GM18520 (cell line): ENCODE results near the gene CPHXL2.
A peak's percentile ranks its signal among the peaks of the same experiment; 100 is the strongest.

Experiments
- ATAC-seq: cut with Tn5 transposase; IDR thresholded peaks from one replicate; pipeline ENCODE4 v1.9.1; 2021; ENCODE audit not compliant: unreplicated experiment

Gene CPHXL2

DNA sequence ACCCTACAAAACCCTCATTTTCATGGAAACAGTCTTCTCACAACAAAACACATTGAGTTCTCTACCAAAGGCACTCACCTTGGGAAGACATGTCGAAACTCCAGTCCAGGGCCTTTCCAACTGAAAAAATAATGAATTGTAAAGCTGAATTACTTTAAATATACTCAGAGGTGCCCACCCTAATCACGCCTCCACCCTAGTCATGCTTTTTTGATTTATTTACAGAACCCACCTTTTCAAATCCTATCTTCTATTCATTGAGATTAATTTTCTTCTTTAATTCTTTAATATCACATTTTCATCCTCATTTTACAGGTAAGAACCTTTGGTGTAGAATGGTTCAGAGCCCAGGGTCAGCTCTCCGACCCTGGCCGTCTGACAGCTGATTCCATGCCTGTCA lies at the start of gene CPHXL2:
TSS of gene CPHXL2 (minus strand) at position 101 of the 400 bp plus-strand sequence. CDS start at position 91, 10 bp downstream.
- no peak for ATAC-seq

DNA sequence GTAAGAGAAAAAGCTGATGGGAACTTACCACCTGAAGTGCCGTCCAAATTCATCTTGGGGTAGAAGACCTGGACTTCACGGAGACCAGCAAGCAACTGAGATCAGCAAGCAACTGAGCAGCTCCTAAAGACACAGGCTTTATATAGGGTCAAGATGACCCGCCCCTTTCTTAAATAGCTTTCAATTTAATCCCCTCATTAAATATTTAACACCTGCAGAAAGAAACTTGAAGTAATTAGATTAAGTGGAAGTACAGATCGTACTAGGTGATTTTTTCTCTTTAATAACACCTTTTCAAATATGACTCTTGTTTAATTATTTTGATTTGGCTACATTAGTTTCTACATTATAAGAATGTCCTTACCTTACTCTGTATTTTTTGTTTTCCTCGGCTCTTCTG lies 49.6 kb upstream of the CPHXL2 start, which contains the start of gene CPHXL:
TSS of gene CPHXL (minus strand) at position 101 of the 400 bp plus-strand sequence. CDS start at position 53, 48 bp downstream.
- ATAC-seq: no peak

DNA sequence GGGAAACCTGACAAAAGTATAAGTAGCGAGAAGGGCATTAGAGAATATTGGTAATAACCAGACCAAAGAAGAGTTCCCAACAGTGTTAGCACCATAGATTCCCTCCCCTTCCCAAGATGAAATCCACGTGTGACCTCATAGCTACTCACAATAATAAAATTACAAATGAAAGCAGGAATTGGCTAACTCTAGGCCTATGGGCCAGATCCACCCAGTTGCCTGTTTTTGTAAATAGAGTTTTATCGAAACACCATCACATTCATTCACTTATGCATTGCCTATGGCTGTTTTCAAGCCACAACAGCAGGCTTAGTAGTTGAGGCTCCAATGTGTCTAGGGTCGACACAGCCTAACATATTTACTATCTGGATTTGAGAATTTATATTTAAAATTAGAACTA lies 41.6 kb upstream of the CPHXL2 start:
- ATAC-seq: no peak

DNA sequence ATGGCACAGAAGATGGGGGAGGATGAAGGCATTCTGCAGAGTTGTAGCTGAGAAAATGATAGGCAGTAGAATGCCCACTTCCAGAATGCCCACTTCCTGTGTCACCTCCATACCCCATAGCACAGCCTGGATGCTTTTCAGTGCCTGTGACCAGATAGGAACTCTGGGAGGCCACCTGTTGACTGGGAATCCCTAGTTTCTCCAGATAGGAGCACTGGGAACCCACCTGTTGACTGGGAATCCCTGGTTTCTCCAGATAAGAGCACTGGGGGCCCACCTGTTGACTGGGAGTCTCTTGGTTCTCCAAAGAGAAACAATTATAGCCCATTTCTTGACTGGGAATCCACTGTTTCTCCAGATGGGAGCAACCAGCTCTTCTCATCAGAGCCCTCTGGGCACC lies 37.9 kb upstream of the CPHXL2 start:
- ATAC-seq: no peak

DNA sequence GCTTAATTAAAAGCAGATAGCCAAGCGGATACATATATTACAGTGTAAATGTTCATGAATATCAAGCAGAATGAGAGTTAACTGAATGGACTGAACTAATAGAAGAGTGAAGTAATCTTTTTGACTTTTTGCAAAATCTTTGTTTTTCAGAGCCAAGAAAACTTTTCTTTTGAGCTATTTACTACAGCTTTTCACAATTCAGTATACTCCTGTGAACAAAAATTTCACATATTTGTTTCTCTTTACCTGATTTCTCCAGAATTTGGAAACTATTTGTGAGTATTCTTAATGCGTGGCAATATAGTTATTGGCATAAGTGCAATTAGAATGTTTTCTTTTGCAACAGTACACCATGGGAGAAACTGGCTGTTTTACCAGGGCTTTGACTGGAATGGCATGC lies 33.5 kb upstream of the CPHXL2 start:
- no peak for ATAC-seq

DNA sequence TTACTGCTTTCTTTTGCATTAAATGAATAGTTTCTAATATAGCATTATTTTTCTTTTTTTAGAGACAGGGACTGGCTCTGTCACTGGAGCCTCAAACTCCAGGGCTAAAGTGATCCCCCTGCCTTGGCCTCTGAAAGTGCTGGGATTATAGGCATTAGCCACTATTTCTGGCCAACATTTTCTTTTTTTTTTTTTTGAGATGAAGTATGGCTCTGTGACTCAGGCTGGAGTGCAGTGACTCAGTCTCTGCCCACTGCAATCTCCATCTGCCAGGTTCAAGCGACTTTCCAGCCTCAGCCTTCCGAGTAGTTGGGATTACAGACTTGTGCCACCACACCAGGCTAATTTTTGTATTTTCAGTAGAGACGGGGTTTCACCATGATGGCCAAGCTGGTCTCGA lies 26.5 kb upstream of the CPHXL2 start:
- ATAC-seq: no peak

DNA sequence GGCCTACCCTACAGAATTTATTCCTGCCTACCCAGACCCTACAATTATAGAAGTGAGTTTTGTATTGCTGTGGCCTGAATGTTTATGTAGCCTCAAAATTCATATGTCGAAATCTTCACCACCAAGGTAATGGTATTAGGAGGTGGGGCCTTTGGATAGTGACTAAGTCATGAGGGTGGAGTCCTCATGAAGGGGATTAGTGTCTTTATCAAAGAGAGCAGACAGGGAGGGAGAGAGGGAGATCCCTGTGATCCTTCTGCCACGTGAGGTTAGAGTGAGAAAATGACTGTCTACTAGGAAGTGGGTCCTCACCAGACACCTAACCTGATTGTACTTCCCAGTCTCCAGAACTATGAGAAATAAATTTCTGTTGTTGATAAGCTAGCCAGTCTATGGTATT lies 25.4 kb upstream of the CPHXL2 start:
- no peak for ATAC-seq

DNA sequence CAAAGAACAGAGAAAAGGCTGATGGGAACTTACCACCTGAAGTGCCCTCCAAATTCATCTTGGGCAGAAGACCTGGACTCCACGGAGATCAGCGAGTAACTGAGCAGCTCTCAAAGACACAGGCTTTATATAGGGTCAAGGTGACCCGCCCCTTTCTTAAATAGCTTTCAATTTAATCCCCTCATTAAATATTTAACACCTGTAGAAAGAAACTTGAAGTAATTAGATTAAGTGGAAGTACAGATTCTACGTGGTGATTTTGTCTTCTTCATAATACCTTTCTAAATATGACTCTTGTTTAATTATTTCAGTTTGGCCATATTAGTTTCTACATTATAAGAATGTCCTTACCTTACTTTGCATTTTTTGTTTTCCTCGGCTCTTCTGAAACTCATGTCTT lies 24.6 kb upstream of the CPHXL2 start, which contains the start of gene DUXB:
TSS of gene DUXB (minus strand) at position 101 of the 400 bp plus-strand sequence. CDS start at position 58, 43 bp downstream.
- no peak for ATAC-seq

DNA sequence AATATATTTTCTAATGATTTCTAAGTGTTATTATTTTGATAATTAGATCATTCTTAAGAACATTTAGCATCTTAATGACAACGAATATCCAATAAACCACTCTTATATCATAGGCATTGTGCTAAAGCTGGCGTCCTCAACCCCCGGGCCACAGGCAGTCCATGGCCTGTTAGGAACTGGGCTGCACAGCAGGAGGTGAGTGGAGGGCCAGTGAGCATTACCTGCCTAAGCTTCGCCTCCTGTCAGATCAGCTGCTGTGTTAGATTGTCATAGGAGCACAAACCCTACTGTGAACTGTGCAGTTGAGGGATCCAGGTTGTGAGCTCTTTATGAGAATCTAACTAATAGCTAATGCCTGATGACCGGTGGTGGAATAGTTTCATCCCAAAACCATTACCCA lies 20.8 kb upstream of the CPHXL2 start:
- no peak for ATAC-seq

DNA sequence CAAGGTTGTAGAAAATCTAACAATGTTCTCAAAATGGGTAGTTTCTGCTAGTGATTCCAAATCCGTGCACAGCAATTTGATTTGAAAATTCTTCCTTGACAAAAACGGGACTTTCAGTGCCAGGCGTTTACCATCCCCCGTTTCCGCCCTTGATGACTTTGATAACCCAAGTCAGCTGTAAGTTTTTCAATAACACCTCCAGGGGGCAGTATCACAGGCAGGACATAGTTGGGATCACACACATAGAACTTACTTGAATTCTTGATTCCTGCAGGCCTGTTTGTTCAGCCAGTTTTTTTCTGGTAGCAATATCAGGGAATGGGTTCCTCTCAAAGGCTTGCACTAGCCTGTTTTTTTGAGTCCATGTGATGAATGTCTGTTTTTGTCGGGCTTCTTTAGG lies 18.9 kb upstream of the CPHXL2 start:
- no peak for ATAC-seq

DNA sequence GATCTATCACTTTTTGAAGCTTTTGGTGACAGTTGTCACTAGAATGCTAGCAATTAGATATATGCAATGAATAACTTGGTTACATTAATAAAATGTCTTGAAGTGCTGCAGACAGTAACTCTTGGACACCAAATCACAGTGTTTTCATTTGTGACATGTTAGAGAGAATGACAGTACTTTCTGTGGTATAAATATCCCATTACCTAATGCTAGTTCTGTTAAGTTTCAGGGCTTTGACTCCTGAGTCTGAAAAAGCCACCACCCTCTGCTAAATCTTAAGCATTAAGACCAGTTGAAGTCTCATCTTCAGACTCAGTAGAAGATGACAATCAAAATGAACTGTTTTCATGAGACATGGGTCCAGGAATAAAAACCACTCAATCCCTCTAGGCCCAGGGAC lies 10.6 kb upstream of the CPHXL2 start:
- no peak for ATAC-seq

DNA sequence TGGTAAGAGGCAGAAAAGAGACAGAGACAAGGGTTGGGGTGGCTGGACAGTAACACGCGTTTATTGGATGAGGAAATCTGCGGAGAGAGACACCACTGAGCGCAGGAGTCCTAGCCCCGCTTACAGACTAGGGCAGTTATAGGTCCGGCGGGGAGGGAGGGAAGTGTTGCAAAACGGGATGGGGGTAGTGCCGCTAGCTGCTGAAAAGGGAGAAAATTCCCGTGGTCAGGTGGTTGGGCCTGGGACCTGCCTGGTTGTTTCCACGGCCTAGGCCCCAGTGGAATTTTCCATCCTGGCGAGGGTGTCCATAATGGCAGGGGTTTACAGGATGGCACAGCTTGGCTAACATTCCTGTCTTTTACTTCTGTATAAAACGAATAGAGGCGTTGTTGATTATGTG lies 5.5 kb upstream of the CPHXL2 start:
- ATAC-seq: no peak

DNA sequence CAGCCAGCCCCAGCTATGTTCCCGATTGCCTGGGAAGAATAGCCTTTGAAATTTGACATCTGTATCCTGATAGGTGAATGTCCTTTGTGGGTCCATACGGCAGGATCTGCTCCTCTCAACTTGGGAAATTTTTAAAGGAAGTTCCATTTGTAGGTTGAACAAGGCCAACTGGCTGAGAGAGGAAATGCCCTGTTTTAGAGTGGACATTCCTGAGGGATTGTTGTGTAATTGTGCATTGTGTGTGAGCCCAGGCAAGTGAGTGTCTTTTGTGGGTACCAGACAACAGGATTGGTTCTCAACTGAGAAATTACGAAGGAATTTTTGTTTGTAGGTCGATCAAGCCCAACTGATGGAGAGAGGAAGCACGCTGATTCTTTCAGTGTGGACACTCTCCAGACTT lies 2.6 kb upstream of the CPHXL2 start:
- ATAC-seq: no peak

DNA sequence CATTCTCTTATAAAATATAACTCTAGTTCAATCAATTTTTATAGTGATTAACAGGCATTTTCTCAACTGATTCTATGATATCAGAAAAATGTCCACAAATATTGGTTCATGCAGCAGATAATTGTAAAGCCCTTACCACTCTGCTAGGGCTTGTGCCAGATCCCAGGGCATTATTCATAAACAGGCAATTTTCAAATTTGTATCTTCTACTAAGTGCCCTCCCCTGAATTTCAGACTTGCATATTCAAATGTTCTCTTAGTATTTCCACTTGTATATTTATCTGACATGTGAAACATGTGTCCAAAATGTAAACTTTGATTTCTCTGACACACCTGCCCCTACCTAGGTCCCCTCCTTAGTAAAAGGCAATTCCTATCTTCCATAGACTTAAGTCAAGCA lies 9.3 kb downstream of the CPHXL2 start:
- no peak for ATAC-seq

DNA sequence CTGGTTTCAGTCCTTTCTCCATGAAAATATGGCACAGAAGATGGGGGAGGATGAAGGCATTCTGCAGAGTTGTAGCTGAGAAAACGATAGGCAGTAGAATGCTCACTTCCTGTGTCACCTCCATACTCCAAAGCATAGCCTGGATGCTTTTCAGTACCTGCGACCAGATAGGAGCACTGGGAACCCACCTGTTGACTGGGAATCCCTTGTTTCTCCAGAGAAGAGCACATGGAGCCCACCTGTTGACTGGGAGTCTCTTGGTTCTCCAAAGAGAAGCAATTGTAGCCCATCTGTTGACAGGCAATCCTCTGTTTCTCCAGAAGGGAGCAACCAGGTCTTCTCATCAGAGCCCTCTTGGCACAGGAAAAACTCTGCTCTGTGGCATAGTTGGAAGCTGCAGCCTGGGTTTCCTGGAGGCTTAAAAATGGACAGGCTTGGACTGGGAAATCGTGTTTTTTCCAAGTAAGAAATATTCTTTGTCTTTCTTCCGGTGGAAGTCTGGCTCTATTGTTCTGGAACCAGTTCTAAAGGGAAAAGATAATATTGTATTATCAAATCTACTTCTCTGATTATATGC lies 16.0 kb downstream of the CPHXL2 start:
- ATAC-seq: no peak

DNA sequence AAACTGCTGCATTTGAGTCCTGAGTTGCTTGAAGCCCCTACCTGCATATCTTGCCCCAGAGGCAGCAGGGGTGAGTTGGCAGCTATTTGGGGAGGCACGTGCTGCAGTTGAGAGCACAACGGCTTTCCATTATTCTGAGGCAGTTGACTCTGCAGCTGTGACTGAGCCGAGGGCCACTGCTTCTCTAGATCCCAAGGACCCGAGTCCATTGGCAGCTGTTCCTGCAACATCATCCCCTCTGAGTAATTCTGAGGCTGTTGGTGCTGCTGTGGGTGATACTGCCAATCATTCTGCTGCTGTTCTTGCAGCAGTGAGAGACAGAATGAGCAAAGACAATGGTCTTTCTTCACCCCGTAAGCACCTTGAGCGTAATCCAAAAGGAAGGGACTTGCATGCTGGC lies 16.5 kb downstream of the CPHXL2 start:
- ATAC-seq: no peak

DNA sequence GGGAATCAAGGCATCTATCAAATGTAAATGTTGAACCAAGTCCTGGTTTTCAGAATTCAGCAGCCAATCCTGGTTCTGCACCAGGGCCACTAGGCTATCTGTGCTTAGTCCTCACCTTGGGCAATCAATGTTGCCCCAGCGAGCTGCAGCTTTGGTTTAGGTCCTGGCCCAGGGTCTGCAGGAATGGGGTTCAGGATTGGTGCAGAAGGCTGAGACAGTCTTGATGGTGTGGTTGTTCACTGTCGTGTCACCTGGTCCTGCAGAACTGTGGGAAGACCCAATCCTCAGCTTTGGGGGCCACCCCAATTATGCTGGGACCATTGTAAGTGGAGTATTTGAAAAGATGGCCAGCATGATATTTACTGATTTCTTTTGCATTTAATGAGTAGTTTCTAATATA lies 18.6 kb downstream of the CPHXL2 start:
- ATAC-seq: no peak

DNA sequence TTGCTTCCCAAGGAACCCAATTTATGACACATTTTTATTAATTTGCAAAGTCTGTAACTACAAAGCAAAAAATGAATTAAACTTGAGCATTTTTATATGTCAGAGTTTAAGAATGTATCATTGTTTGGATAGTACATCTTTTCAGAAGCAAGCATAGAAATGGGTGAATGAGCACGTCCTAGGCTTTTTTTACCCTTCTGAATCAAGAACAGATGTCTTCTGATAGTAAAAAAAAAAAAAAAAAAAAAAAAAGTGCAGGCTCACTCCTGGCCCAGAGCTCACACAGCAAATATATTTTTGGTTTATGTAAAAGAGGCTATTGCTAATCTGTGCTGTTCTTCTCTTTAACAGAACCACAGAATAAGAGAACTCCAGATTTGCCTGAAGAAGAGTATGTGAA lies 22.9 kb downstream of the CPHXL2 start:
- no peak for ATAC-seq

DNA sequence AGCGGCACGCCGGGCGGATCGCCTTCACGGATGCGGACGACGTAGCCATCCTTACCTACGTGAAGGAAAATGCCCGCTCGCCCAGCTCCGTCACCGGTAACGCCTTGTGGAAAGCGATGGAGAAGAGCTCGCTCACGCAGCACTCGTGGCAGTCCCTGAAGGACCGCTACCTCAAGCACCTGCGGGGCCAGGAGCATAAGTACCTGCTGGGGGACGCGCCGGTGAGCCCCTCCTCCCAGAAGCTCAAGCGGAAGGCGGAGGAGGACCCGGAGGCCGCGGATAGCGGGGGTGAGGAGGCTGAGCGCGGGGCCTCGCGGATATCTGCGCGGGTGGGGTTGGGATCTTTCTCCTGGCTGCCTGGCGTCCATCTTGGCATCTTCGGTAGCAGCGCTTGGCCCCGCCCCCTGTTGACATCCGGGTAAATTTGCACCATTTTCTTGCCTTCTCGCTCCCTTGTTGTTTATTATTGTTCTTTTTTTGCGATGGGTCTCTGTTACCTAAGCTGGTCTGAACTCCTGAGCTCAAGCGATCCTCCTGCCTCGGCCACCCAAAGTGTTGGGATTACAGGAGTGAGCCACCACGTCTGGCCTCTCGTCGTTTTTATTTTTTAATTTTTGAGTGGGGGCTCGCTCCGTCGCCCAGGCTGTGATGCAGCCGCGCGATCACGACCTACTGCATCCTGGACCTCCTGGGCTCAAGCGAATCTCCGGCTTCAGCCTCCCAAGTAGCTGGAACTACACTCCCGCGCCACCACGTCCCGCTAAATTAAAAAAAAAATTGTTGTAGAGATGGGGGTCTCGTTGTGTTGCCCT lies 28.3 kb downstream of the CPHXL2 start:
- ATAC-seq: peak; percentile 10

DNA sequence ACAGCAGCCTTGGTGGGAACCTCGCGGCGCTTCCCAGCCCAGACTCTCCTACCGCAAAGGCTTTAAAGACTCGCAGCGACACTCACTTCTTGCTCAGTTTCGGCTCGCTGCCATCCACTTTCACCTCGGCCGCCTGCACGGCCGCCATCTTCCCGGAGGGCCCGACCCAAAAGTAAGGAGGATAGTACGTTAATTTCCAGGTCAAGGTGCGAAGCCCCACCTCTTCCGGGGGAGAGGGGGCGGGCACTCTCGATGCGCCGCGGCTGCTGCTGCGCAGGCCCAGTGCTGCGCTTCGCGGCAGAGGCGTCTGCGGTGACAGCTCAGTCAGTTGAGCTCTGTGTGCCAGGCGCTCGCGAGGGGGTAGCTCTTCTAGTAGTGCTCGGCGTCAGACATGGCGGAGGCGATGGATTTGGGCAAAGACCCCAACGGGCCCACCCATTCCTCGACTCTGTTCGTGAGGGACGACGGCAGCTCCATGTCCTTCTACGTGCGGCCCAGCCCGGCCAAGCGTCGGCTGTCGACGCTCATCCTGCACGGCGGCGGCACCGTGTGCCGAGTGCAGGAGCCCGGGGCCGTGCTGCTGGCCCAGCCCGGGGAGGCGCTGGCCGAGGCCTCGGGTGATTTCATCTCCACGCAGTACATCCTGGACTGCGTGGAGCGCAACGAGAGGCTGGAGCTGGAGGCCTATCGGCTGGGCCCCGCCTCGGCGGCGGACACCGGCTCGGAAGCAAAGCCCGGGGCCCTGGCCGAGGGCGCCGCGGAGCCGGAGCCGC lies 29.1 kb downstream of the CPHXL2 start, which contains the start of the genes KARS1 and TERF2IP:
TSS of gene KARS1 (minus strand) at position 174 of the 773 bp plus-strand sequence. CDS start at position 148, 26 bp downstream.
TSS of gene TERF2IP (plus strand) at position 282 of the 773 bp plus-strand sequence. CDS start at position 392, 110 bp downstream.
- peak; percentile 89 for ATAC-seq

DNA sequence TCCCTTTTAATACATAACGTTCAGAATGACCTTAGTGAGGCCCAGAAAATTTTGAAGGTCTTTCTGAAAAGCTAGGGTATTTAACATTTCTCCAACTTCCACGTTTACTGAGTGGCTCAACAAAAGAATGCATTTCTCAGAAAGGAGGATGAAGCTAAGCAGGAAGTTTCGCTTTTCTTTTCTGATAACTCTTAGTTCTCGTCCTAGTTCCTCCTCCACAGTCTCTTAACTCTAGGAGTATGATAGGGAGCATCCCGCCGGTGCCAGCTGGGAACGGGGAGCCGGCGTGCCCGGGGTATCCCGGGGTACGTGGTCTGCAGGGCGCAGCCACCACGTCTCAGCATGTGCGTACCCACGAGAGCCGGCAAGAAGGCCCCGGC lies 29.7 kb downstream of the CPHXL2 start:
- peak; percentile 5 for ATAC-seq
